ENCODE data around the gene BCOR. TPM values are rescaled to one million over a fixed set of nuclear protein-coding genes. Genes with fewer than 3 reads are reported as not detected.

Gene BCOR
- total and polyA plus RNA-seq, 2 of the 13 experiments (the other 11 are each of a cell fraction or from before 2014, with no cell fraction given): 14.3 to 15.2 TPM

GRCh38 chrX:40013266-40014195 is 84.2 kb downstream of the BCOR start (continued):
- TF ChIP-seq, protein P1, sequence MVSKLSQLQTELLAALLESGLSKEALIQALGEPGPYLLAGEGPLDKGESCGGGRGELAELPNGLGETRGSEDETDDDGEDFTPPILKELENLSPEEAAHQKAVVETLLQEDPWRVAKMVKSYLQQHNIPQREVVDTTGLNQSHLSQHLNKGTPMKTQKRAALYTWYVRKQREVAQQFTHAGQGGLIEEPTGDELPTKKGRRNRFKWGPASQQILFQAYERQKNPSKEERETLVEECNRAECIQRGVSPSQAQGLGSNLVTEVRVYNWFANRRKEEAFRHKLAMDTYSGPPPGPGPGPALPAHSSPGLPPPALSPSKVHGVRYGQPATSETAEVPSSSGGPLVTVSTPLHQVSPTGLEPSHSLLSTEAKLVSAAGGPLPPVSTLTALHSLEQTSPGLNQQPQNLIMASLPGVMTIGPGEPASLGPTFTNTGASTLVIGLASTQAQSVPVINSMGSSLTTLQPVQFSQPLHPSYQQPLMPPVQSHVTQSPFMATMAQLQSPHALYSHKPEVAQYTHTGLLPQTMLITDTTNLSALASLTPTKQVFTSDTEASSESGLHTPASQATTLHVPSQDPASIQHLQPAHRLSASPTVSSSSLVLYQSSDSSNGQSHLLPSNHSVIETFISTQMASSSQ (IDR thresholded peaks at IDR 0.05; ENCODE audit: low read depth): no peak
- TF ChIP-seq, protein P1 (CRISPR knock-in tag; IDR thresholded peaks at IDR 0.05; ENCODE audit: borderline replicate concordance): peak; percentile 39; the same call in 1 of the 2 replicates
- no peak for TF ChIP-seq DPF2 (CRISPR knock-in tag; IDR thresholded peaks at IDR 0.05; ENCODE audit: borderline replicate concordance, low read depth)
- TF ChIP-seq ZNF337 (CRISPR knock-in tag; IDR thresholded peaks at IDR 0.05; ENCODE audit: borderline replicate concordance, low read depth): no peak
- TF ChIP-seq PHF21A (CRISPR knock-in tag; IDR thresholded peaks at IDR 0.05): no peak; the same call in 1 of the 2 replicates
- TF ChIP-seq HNRNPLL (IDR thresholded peaks at IDR 0.05; ENCODE audit: low read depth, low read length, poor library complexity, severe bottlenecking): peak; percentile 65
- no peak; the same call in 1 of the 2 replicates for TF ChIP-seq SAP130 (CRISPR knock-in tag; IDR thresholded peaks at IDR 0.05; ENCODE audit: low read depth)
- TF ChIP-seq NCOA1 (CRISPR knock-in tag; IDR thresholded peaks at IDR 0.05): no peak
- TF ChIP-seq HNRNPK (IDR thresholded peaks at IDR 0.05; ENCODE audit: low read depth, low read length, poor library complexity, severe bottlenecking): no peak
- no peak; the same call in 1 of the 2 replicates for TF ChIP-seq HOXA9 (CRISPR knock-in tag; IDR thresholded peaks at IDR 0.05; ENCODE audit: borderline replicate concordance)
- TF ChIP-seq CREB1 (IDR thresholded peaks at IDR 0.05): no peak
- TF ChIP-seq CREB1 (CRISPR knock-in tag; IDR thresholded peaks at IDR 0.05): no peak
- 0 out of 2 replicates have a peak, but pooled peaks have one; percentile 4 for TF ChIP-seq MAZ (IDR thresholded peaks at IDR 0.05; ENCODE audit: borderline replicate concordance, low read depth, low read length)
- TF ChIP-seq MAZ (CRISPR knock-in tag; IDR thresholded peaks at IDR 0.05; ENCODE audit: low read depth): no peak
- TF ChIP-seq, protein P2, sequence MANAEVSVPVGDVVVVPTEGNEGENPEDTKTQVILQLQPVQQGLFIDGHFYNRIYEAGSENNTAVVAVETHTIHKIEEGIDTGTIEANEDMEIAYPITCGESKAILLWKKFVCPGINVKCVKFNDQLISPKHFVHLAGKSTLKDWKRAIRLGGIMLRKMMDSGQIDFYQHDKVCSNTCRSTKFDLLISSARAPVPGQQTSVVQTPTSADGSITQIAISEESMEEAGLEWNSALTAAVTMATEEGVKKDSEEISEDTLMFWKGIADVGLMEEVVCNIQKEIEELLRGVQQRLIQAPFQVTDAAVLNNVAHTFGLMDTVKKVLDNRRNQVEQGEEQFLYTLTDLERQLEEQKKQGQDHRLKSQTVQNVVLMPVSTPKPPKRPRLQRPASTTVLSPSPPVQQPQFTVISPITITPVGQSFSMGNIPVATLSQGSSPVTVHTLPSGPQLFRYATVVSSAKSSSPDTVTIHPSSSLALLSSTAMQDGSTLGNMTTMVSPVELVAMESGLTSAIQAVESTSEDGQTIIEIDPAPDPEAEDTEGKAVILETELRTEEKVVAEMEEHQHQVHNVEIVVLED (CRISPR knock-in tag; IDR thresholded peaks at IDR 0.05; ENCODE audit: borderline replicate concordance): no peak
- TF ChIP-seq EZH2 (conservative IDR thresholded peaks at IDR 0.05; ENCODE audit: low read depth, low read length): no peak
- TF ChIP-seq ZFP82 (CRISPR knock-in tag; IDR thresholded peaks at IDR 0.05; ENCODE audit: borderline replicate concordance): 0 out of 2 replicates have a peak, but pooled peaks have one; percentile 6
- TF ChIP-seq ATF7-NPFF (CRISPR knock-in tag; IDR thresholded peaks at IDR 0.05; ENCODE audit: low read depth): no peak; the same call in 1 of the 2 replicates
- 0 out of 2 replicates have a peak, but pooled peaks have one; percentile 9 for TF ChIP-seq NFYB (CRISPR knock-in tag; IDR thresholded peaks at IDR 0.05)
- TF ChIP-seq MAFK (conservative IDR thresholded peaks at IDR 0.05 in 1 of 2, IDR thresholded peaks at IDR 0.05 in 1 of 2; ENCODE audit: low read length in 2 of 2): no peak
- no peak for TF ChIP-seq ZNF761 (CRISPR knock-in tag; conservative IDR thresholded peaks at IDR 0.05)
- peak; percentile 50; the same call in 1 of the 2 replicates for TF ChIP-seq TFDP1 (CRISPR knock-in tag; IDR thresholded peaks at IDR 0.05; ENCODE audit: borderline replicate concordance)
